ENCODE measurements around the gene VOPP1.

- TF ChIP-seq CTCF (IDR thresholded peaks at IDR 0.05) (no peak), ZFX (IDR thresholded peaks at IDR 0.05; ENCODE audit: borderline replicate concordance) (no peak)
Measured at GRCh38 chr7:55499591-55499990, 72.7 kb downstream of the VOPP1 start.

All from 22Rv1 (cell line).